GM18502 (cell line): ENCODE data around the gene LRRC56.

Experiments
- ATAC-seq: cut with Tn5 transposase; IDR thresholded peaks from one replicate; pipeline ENCODE4 v1.9.1; 2021; ENCODE audit warnings: mild to moderate bottlenecking; ENCODE audit not compliant: unreplicated experiment, poor library complexity

LRRC56 gene

GRCh38 chr11:555780-556661, 18.7 kb downstream of the LRRC56 start:
- no peak for ATAC-seq

- no peak for ATAC-seq
These were observed 19.4 kb downstream of the LRRC56 start for GRCh38 chr11:556662-557256.

- ATAC-seq, result no peak
These were observed 20.2 kb downstream of the LRRC56 start for GRCh38 chr11:557328-558132.

- ATAC-seq, result no peak
These were observed 21.2 kb downstream of the LRRC56 start for GRCh38 chr11:558503-558902.

GRCh38 chr11:559020-559620, 21.8 kb downstream of the LRRC56 start:
- no peak for ATAC-seq

GRCh38 chr11:559712-560304, 22.5 kb downstream of the LRRC56 start:
- ATAC-seq, result no peak

GRCh38 chr11:560305-561147, 23.2 kb downstream of the LRRC56 start, which contains the start of the genes LMNTD2 and RASSF7:
Gene LMNTD2, minus strand, starts transcription at chr11:560738. Its CDS starts 22 bp downstream, at chr11:560716.
Gene RASSF7, plus strand, starts transcription at chr11:560970. Its CDS starts 799 bp downstream, at chr11:561769.
- ATAC-seq, result peak; percentile 81

GRCh38 chr11:561148-562003, 24.0 kb downstream of the LRRC56 start:
- ATAC-seq, result peak; percentile 40

- no peak for ATAC-seq
These were observed 24.8 kb downstream of the LRRC56 start for GRCh38 chr11:562046-562645.

GRCh38 chr11:563066-563811, 25.9 kb downstream of the LRRC56 start:
- ATAC-seq, result no peak

GRCh38 chr11:563812-564578, 26.7 kb downstream of the LRRC56 start:
- ATAC-seq, result no peak

GRCh38 chr11:565921-566509, 28.7 kb downstream of the LRRC56 start:
- no peak for ATAC-seq

GRCh38 chr11:567011-567628, 29.8 kb downstream of the LRRC56 start:
- ATAC-seq, result no peak

- ATAC-seq, result peak; percentile 13
These were observed 30.4 kb downstream of the LRRC56 start for GRCh38 chr11:567629-568292.
